GM23248 (cell line): ENCODE measurements around the gene MCOLN1. TPM values are rescaled to one million over a fixed set of nuclear protein-coding genes. Genes with fewer than 3 reads are reported as not detected.

ENCODE experiments used
- DNase-seq: peaks from one replicate; pipeline ENCODE4 v3.0.0-alpha.2; 2015
- H2AFZ ChIP-seq: fragments of 200-600 bp; sonication (generic); 2 replicates; pipeline ENCODE4 v1.6.1; 2016; ENCODE audit warnings: antibody characterized with exemption
- H3F3A ChIP-seq: fragments of 200-600 bp; sonication (generic); 2 replicates; pipeline ENCODE4 v1.6.1; 2016; ENCODE audit warnings: mild to moderate bottlenecking, antibody characterized with exemption, mixed run types; ENCODE audit not compliant: insufficient read depth
- H3K27ac ChIP-seq: fragments of 200-600 bp; sonication (generic); 2 replicates; pipeline ENCODE4 v1.5.1; 2016; ENCODE audit warnings: mild to moderate bottlenecking
- H3K27me3 ChIP-seq: fragments of 200-600 bp; sonication (generic); replicated peaks from 2 replicates; pipeline ENCODE4 v1.6.1; 2016; ENCODE audit warnings: mild to moderate bottlenecking; ENCODE audit not compliant: insufficient read depth
- H3K36me3 ChIP-seq: fragments of 200-600 bp; sonication (generic); 2 replicates; pipeline ENCODE4 v1.6.1; 2016; ENCODE audit warnings: low read depth, mild to moderate bottlenecking
- H3K4me1 ChIP-seq: fragments of 200-600 bp; sonication (generic); 2 replicates; pipeline ENCODE4 v1.6.1; 2016; ENCODE audit warnings: mild to moderate bottlenecking; ENCODE audit not compliant: insufficient read depth
- H3K4me2 ChIP-seq: fragments of 200-600 bp; sonication (generic); one replicate; pipeline ENCODE4 v1.6.1; 2016; ENCODE audit warnings: mild to moderate bottlenecking; ENCODE audit not compliant: unreplicated experiment
- H3K4me3 ChIP-seq: fragments of 200-600 bp; sonication (generic); 2 replicates; pipeline ENCODE4 v1.5.1; 2016; ENCODE audit warnings: mild to moderate bottlenecking
- H3K79me2 ChIP-seq: fragments of 200-600 bp; sonication (generic); 2 replicates; pipeline ENCODE4 v1.6.1; 2016; ENCODE audit warnings: mild to moderate bottlenecking; ENCODE audit not compliant: insufficient read depth
- H3K9ac ChIP-seq: fragments of 200-600 bp; sonication (generic); 2 replicates; pipeline ENCODE4 v1.6.1; 2016; ENCODE audit warnings: mild to moderate bottlenecking
- H3K9me2 ChIP-seq: fragments of 200-600 bp; sonication (generic); 2 replicates; pipeline ENCODE4 v1.6.1; 2016; ENCODE audit warnings: mixed run types, mild to moderate bottlenecking, moderate library complexity; ENCODE audit not compliant: insufficient read depth
- H3K9me3 ChIP-seq: fragments of 200-600 bp; sonication (generic); one replicate; pipeline ENCODE4 v1.6.1; 2017; ENCODE audit warnings: low read depth
- H4K20me1 ChIP-seq: fragments of 200-600 bp; sonication (generic); 2 replicates; pipeline ENCODE4 v1.6.0; 2016; ENCODE audit not compliant: insufficient read depth
- EZH2 ChIP-seq: fragments of 200-600 bp; sonication (generic); IDR thresholded peaks from 2 replicates; pipeline ENCODE4 v1.6.1; 2018; ENCODE audit warnings: antibody characterized with exemption, mild to moderate bottlenecking; ENCODE audit not compliant: insufficient read depth, poor library complexity, severe bottlenecking
- EZH2phosphoT487 ChIP-seq: fragments of 200-600 bp; sonication (generic); IDR thresholded peaks from 2 replicates; pipeline ENCODE4 v1.6.1; 2018; ENCODE audit warnings: antibody characterized with exemption, moderate library complexity, mild to moderate bottlenecking, low read depth; ENCODE audit not compliant: insufficient read depth
- WGBS, 2 experiments: methylation state at CpG; one replicate each; pipeline ENCODE4 v1.1.6; 2015 to 2017; ENCODE audit warnings: low lambda C conversion rate in 2 of 2, low coverage in 1 of 2; ENCODE audit errors: missing lambda C conversion rate in 2 of 2; 5-methylcytosine and 5-hydroxymethylcytosine counted together
- in situ Hi-C: fragments of 300-500 bp; cut with MboI; formaldehyde crosslinking; loops from 2 replicates; pipeline ENCODE4 v1.15.0; 2020
- polyA plus RNA-seq: library from polyadenylated mRNA; unstranded; fragments of >200 nt; fragmentation: Nextera tagmentation; extraction: Ambion mirVana; gene quantifications from 2 replicates; pipeline ENCODE4 v1.2.1, GENCODE V29; 2016
- total RNA-seq: library from RNA; depleted of rRNA; stranded (reverse); fragments of >200 nt; shearing (Covaris generic); gene quantifications from 2 replicates; pipeline ENCODE4 v1.2.3, GENCODE V29; 2014

Gene MCOLN1
- total and polyA plus RNA-seq, 2 experiments from 2014 or later = 4.9 to 28.6 TPM

DNA sequence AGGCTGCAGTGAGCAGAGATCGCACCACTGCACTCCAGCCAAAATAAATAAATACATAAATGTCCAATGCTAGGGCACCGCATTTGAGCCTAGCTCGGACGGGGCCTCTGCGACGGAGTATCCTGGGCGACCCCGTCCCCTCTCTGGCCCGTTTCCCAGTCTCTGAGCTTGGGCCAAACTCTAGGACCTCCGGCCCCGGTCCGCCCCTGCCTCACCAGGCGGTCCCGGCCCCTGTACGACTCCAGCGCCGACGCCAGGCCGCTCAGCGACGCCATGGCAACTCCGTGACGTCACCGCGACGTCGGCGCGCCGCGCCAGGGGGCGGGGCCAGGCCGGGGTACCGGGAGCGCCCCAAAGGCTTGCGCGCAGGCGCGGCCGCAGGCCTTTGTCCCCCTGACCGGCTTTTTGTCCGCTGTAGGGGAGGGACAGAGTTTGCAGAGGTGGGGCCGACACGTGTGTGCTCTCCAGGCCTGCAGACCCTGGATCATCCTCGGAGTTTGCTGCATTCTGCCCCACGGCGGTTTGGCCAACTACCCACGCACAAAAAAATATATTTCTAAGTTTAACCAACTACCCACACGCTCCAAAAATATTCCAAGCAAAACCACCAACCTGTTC lies 33.6 kb upstream of the MCOLN1 start, which contains the start of gene PEX11G:
PEX11G (minus strand) TSS at position 300 of the 618 bp plus-strand sequence; CDS start at position 275, 25 bp downstream.
- peak within 1 kb of the TSS; percentile 92 for H3K9ac ChIP-seq
- no peaks in the 10 kb centered on the region for H3K36me3 ChIP-seq
- peak within 1 kb of the TSS; percentile 82 for H3K4me2 ChIP-seq
- in situ Hi-C loops = no loop called here
- peak within 1 kb of the TSS; percentile 98 for H2AFZ ChIP-seq
- WGBS, 2 experiments = 2% methylated on average over 43 to 48 of the region's 49 CpGs
- peaks cover 4% of the 10 kb centered on the region; the same call in 1 of the 2 replicates for H3K4me1 ChIP-seq
- H4K20me1 ChIP-seq = no peaks in the 10 kb centered on the region
- no peaks in the 10 kb centered on the region for H3K27me3 ChIP-seq
- peak within 1 kb of the TSS; percentile 81 for H3K4me3 ChIP-seq
- no peak for TF ChIP-seq EZH2phosphoT487
- TF ChIP-seq EZH2 = no peak
- H3K9me3 ChIP-seq = no peaks in the 10 kb centered on the region
- peak; percentile 94 for DNase-seq
- H3K27ac ChIP-seq = peak within 1 kb of the TSS; percentile 46
- H3F3A ChIP-seq = no peaks in the 10 kb centered on the region
- no peaks in the 10 kb centered on the region for H3K79me2 ChIP-seq
- no peaks in the 10 kb centered on the region for H3K9me2 ChIP-seq

DNA sequence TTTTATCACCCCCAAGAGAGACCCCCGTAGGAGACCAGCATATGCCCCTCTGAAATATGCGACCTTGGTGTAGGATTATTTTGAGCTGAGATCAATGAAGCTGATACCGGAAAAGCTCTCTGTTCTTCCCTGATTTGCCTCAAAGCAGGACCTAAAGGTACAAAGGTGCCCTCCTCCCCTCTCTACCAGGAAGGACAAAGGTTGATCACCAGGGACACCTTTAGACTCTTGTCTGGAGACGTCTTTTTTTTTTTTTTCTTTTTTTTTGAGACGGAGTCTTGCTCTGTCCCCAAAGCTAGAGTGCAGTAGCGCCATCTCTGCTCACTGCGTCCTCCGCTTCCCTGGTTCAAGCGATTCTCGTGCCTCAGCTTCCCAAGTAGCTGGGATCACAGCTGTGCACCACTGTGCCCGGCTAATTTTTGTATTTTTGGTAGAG lies 32.8 kb upstream of the MCOLN1 start:
- no peak overlapping the region for H3K27ac ChIP-seq
- DNase-seq = no peak

DNA sequence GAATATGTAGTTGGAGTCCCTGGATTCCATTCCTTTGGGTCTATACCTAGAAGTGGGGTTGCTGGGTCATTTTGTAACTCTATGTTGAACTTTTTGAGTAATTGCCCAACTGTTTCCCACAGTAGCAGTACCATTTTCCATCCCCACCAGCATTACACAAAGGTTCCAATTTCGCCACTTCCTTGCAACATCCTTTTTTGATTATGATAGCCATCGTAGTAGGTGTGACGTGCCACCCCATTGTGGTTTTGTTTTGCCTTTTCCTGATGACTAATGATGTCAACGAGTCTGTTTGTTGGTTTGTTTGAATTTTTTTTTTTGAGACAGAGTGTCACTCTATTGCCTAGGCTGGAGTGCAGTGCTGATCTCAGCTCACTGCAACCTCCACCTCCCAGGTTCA lies 30.3 kb upstream of the MCOLN1 start:
- H3F3A ChIP-seq = no peaks in the 10 kb centered on the region
- H3K9ac ChIP-seq = no peak overlapping the region
- H3K27me3 ChIP-seq = no peaks in the 10 kb centered on the region
- WGBS, 2 experiments = 29 to 37% methylated on average over 4 of the region's 4 CpGs
- no peak overlapping the region for H3K4me3 ChIP-seq
- in situ Hi-C loops = no loop called here
- no peaks in the 10 kb centered on the region for H3K36me3 ChIP-seq
- no peak overlapping the region for H3K4me2 ChIP-seq
- DNase-seq = peak; percentile 72
- H3K79me2 ChIP-seq = no peaks in the 10 kb centered on the region
- no peak overlapping the region for H2AFZ ChIP-seq
- no peaks in the 10 kb centered on the region for H3K9me2 ChIP-seq
- H3K4me1 ChIP-seq = peaks cover 4% of the 10 kb centered on the region; the same call in 1 of the 2 replicates
- TF ChIP-seq EZH2phosphoT487 = no peak
- TF ChIP-seq EZH2 = no peak
- no peaks in the 10 kb centered on the region for H4K20me1 ChIP-seq
- no peaks in the 10 kb centered on the region for H3K9me3 ChIP-seq
- no peak overlapping the region for H3K27ac ChIP-seq

More for the DNA sequence above, 32.8 kb upstream of the MCOLN1 start:
- Histone ChIP-seq H4K20me1 (no peaks in the 10 kb centered on the region), H3F3A (no peaks in the 10 kb centered on the region), H3K4me1 (peaks cover 4% of the 10 kb centered on the region; the same call in 1 of the 2 replicates), H3K4me3 (0 out of 2 replicates have a peak overlapping the region, but pooled peaks have one; percentile 81), H3K36me3 (no peaks in the 10 kb centered on the region), H3K4me2 (peak overlapping the region; percentile 82), H3K9ac (peak overlapping the region; percentile 92; the same call in 1 of the 2 replicates), H2AFZ (peak overlapping the region; percentile 98), H3K79me2 (no peaks in the 10 kb centered on the region), H3K27me3 (no peaks in the 10 kb centered on the region), H3K9me2 (no peaks in the 10 kb centered on the region), H3K9me3 (no peaks in the 10 kb centered on the region)
- 65 to 71% methylated on average over 10 to 11 of the region's 11 CpGs for WGBS, 2 experiments
- TF ChIP-seq EZH2phosphoT487 (no peak), EZH2 (no peak)
- in situ Hi-C loops = no loop called here

DNA sequence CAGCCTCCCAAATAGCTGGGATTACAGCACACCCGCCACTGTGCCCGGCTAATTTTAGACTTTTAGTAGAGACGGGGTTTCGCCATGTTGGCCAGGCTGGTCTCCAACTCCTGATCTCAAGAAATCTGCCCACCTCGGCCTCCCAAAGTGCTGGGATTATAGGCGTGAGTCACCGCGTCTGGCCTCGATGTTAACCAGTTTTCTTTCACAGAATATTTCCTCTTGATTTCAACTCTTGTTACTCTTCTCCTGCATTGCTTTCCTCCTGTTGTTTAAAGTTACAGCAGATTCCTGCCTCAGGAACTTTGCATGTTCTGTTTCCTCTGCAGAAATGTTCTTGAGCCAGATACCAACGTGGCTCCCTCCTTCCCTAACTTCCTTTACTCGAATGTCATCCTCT lies 29.9 kb upstream of the MCOLN1 start:
- Histone ChIP-seq H3K4me2 (no peak overlapping the region), H2AFZ (no peak overlapping the region), H3K4me3 (no peak overlapping the region), H3K9me3 (no peaks in the 10 kb centered on the region), H3K27ac (no peak overlapping the region), H3K36me3 (no peaks in the 10 kb centered on the region), H3K9me2 (no peaks in the 10 kb centered on the region), H3K4me1 (peaks cover 4% of the 10 kb centered on the region; the same call in 1 of the 2 replicates), H4K20me1 (no peaks in the 10 kb centered on the region), H3K27me3 (no peaks in the 10 kb centered on the region), H3K9ac (no peak overlapping the region), H3F3A (no peaks in the 10 kb centered on the region), H3K79me2 (no peaks in the 10 kb centered on the region)
- WGBS, 2 experiments = 47 to 54% methylated on average over 11 of the region's 11 CpGs
- in situ Hi-C loops = no loop called here
- DNase-seq = no peak
- no peak for TF ChIP-seq EZH2
